ENCODE data around the gene NDUFS4. TPM values are rescaled to one million over a fixed set of nuclear protein-coding genes. Genes with fewer than 3 reads are reported as not detected.
"Not testable (repeated sequence)": the region's sequence is repeated elsewhere in the genome, so short reads cannot be mapped to it uniquely, and the experiment has no call there.

NDUFS4 gene
- total and polyA plus RNA-seq, 12 donors: 40.3 to 268 (median 213) TPM

DNA sequence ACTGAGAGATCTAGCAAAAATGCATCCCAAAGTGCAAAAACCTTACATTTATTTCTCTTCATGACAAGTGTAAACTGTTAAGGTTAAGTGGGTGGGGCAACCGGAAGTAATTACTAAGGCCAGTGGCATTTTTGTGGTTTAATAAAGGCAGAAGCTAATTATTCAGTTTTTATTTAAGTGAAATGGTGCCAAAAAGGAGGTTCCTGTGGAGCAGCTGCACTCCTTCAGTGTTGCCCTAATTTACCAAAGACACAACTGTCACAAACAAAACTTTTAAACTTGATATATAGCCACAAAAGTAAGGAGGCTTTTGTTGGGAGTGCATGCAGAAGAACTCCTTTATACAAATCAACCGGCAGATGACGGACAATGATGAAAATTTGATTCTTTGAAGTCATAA lies 81.6 kb downstream of the NDUFS4 start:
- peak overlapping the region in 1 of 10 donors; percentile 16 for H3K27ac ChIP-seq
- DNase-seq (no peak), ATAC-seq (peak in 1 of 8 donors; percentile 24)
- H3K36me3 ChIP-seq: peaks cover 0 to 37% (median 7%) of the 10 kb centered on the region in 9 donors
- peaks cover 0 to 56% (median 18%) of the 10 kb centered on the region in 9 donors for H3K4me1 ChIP-seq
- H3K4me3 ChIP-seq: no peak overlapping the region
- H3K27me3 ChIP-seq: no peaks in the 10 kb centered on the region
- WGBS, 2 donors: 65 to 68% methylated on average over 3 of the region's 3 CpGs
- TF ChIP-seq, protein P1, sequence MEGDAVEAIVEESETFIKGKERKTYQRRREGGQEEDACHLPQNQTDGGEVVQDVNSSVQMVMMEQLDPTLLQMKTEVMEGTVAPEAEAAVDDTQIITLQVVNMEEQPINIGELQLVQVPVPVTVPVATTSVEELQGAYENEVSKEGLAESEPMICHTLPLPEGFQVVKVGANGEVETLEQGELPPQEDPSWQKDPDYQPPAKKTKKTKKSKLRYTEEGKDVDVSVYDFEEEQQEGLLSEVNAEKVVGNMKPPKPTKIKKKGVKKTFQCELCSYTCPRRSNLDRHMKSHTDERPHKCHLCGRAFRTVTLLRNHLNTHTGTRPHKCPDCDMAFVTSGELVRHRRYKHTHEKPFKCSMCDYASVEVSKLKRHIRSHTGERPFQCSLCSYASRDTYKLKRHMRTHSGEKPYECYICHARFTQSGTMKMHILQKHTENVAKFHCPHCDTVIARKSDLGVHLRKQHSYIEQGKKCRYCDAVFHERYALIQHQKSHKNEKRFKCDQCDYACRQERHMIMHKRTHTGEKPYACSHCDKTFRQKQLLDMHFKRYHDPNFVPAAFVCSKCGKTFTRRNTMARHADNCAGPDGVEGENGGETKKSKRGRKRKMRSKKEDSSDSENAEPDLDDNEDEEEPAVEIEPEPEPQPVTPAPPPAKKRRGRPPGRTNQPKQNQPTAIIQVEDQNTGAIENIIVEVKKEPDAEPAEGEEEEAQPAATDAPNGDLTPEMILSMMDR (IDR thresholded peaks at IDR 0.05): no peak
- intact Hi-C loops (cut with DNase I): no loop called here
- H3K9me3 ChIP-seq: no peaks in the 10 kb centered on the region

DNA sequence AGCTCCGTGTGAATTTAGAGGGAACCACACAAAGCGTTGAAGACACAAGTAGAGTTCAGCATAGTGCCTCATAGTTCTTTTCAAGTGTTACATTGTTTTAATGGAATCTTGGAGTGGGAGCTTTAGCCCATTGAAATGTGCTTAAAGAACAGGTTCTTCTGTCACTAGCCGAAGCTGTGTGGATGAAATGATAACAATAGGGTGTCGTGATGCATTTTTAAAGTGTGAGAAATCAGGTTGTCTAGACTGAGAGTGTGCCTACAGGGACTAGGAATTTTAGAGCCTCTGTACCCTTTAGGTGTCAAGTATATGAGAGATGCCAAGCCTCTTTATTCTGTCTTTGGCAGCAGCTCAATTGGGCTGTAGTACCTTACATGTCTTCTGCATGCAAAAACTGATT lies 83.0 kb downstream of the NDUFS4 start:
- H3K27me3 ChIP-seq: no peaks in the 10 kb centered on the region
- ATAC-seq (peak in 6 of 8 donors; percentile 17 to 83 (median 64)), DNase-seq (no peak)
- 40 to 63% methylated on average over 4 of the region's 4 CpGs for WGBS, 2 donors
- peaks cover 0 to 40% (median 7%) of the 10 kb centered on the region in 9 donors for H3K36me3 ChIP-seq
- intact Hi-C loops (cut with DNase I): no loop called here
- peaks cover 0 to 56% (median 18%) of the 10 kb centered on the region in 9 donors for H3K4me1 ChIP-seq
- no peak overlapping the region for H3K4me3 ChIP-seq
- TF ChIP-seq, protein P1 (IDR thresholded peaks at IDR 0.05): no peak
- H3K27ac ChIP-seq: no peak overlapping the region
- no peaks in the 10 kb centered on the region for H3K9me3 ChIP-seq

DNA sequence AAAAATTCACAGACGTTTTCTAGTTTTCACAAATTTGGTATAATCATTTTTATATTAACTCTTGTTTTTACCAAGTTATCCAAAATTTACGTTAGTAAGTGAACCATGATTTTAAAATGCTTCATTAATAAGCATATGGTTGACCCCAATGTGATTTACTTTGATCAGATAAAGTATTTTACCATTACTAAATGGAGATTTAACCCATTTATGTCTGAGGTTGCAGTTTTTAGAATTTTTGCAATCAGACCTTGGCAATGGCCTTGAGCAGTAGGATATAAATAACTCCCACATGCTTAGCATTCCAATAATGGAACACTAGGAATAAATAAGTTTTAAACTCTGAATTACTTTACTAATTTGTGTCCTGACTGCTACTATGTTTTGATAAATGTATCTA lies 84.6 kb downstream of the NDUFS4 start:
- DNase-seq (no peak), ATAC-seq (peak in 1 of 8 donors; percentile 40)
- peaks cover 0 to 4% (median 0%) of the 10 kb centered on the region in 11 donors for H3K9me3 ChIP-seq
- WGBS, 2 donors: 55 to 66% methylated on average over 2 of the region's 2 CpGs
- H3K4me1 ChIP-seq: peaks cover 0 to 56% (median 18%) of the 10 kb centered on the region in 9 donors
- H3K36me3 ChIP-seq: peaks cover 0 to 45% (median 7%) of the 10 kb centered on the region in 9 donors
- no peaks in the 10 kb centered on the region for H3K27me3 ChIP-seq
- H3K4me3 ChIP-seq: no peak overlapping the region
- TF ChIP-seq, protein P1 (IDR thresholded peaks at IDR 0.05): no peak
- peak overlapping the region in 4 of 10 donors; percentile 2 to 33 (median 10) for H3K27ac ChIP-seq
- intact Hi-C loops (cut with DNase I): no loop called here

DNA sequence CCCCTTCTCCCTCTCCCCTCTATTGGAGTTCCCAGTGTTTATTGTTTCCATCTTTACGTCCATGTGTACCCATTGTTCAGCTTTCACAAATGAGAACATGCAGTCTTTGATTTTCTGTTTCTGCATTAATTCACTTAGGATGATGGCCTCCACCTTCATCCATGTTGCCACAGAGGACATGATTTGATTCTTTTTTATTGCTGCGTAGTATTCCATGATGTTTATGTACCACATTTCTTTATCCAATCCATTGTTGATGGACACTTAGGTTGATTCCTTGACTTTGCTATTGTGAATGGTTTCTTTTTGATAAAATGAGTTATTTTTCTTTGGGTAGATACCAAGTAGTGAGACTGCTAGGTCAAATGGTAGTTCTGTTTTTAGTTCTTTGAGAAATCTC lies 88.9 kb downstream of the NDUFS4 start:
- Histone ChIP-seq H3K9me3 (peaks cover 0 to 4% (median 0%) of the 10 kb centered on the region in 11 donors), H3K27ac (no peak overlapping the region), H3K4me3 (no peak overlapping the region), H3K27me3 (no peaks in the 10 kb centered on the region), H3K36me3 (peaks cover 0 to 43% (median 7%) of the 10 kb centered on the region in 9 donors), H3K4me1 (peaks cover 0 to 16% (median 5%) of the 10 kb centered on the region in 9 donors)
- TF ChIP-seq, protein P1 (IDR thresholded peaks at IDR 0.05): no peak
- ATAC-seq: no peak
- intact Hi-C loops (cut with DNase I): no loop called here
- DNase-seq: no peak
- 97 to 100% methylated on average over 2 of the region's 2 CpGs for WGBS, 2 donors

DNA sequence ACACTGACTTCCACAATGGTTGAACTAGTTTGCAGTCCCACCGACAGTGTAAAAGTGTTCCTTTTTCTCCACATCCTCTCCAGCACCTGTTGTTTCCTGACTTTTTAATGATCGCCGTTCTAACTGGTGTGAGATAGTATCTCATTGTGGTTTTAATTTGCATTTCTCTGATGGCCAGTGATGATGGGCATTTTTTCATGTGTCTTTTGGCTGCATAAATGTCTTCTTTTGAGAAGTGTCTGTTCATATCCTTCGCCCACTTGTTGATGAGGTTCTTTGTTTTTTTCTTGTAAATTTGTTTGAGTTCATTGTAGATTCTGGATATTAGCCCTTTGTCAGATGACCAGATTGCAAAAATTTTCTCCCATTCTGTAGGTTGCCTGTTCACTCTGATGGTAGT lies 100.1 kb downstream of the NDUFS4 start:
- H3K4me3 ChIP-seq; H3K4me1 ChIP-seq; ATAC-seq; intact Hi-C loops (cut with DNase I); H3K27me3 ChIP-seq; DNase-seq; H3K27ac ChIP-seq: not testable (repeated sequence)
- 92 to 96% methylated on average over 4 of the region's 4 CpGs for WGBS, 2 donors
- Histone ChIP-seq H3K36me3 (peaks cover 0 to 47% (median 4%) of the 10 kb centered on the region in 9 donors), H3K9me3 (peaks cover 0 to 24% (median 4%) of the 10 kb centered on the region in 11 donors)

DNA sequence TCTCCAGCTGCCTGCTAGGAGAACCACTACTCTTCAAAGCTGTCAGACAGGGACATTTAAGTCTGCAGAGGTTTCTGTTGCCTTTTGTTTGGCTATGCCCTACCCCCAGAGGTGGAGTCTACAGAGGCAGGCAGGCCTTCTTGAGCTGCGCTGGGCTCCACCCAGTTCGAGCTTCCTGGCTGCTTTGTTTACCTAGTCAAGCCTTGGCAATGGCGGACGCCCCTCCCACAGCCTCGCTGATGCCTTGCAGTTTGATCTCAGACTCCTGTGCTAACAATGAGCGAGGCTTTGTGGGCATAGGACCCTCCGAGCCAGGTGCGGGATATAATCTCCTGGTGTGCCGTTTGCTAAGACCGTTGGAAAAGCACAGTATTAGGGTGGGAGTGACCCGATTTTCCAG lies 104.9 kb downstream of the NDUFS4 start:
- ATAC-seq; intact Hi-C loops (cut with DNase I); DNase-seq; H3K4me1 ChIP-seq; H3K27ac ChIP-seq; H3K4me3 ChIP-seq; H3K27me3 ChIP-seq: not testable (repeated sequence)
- WGBS, 2 donors: 95 to 97% methylated on average over 9 to 10 of the region's 11 CpGs
- peaks cover 0 to 46% (median 4%) of the 10 kb centered on the region in 9 donors for H3K36me3 ChIP-seq
- H3K9me3 ChIP-seq: peaks cover 0 to 24% (median 3%) of the 10 kb centered on the region in 11 donors
